Adrenal gland (tissue), 5 donors: ENCODE data around the gene ARHGAP5.

Experiments used
- POLR2A ChIP-seq, 2 donors: fragments of 450-650 bp; IDR thresholded peaks; one replicate each; pipeline ENCODE4 v1.6.1; 2017; ENCODE audit warnings: antibody characterized with exemption in 2 of 2, mild to moderate bottlenecking in 2 of 2, moderate library complexity in 1 of 2
- TF ChIP-seq, protein P1 (sequence below), 6 experiments: fragments of 450-650 bp in 4 of 6; fragments of 200-600 bp in 2 of 6; sonication (generic) in 1 of 6; IDR thresholded peaks; 1 replicate in 5 of 6; 2 replicates in 1 of 6; pipeline versions ENCODE4 v1.5.1 to v1.8.0; 2016 to 2021; ENCODE audit warnings: antibody characterized with exemption in 6 of 6, mild to moderate bottlenecking in 2 of 6, moderate library complexity in 1 of 6
- donor health status: DM: no; HTN: no; CAD: no.

DNA sequence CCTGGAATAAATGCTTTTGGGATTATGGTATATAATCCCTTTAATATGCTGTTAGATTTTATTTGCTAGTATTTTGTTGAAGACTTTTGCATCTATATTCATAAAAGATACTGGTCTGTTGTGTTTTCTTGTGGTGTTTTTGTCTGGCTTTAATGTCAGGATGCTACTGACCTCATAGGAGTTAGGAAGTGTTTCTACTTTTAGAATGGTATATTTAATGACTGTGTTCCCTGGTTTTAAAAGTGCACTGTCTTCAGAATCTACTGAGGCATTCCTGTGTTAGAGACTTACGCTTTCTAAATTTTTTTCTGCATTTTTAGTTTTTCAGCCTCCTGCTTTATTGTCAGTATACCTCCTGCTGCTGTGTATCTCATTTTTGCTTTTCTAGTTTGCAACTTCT lies 51.6 kb downstream of the ARHGAP5 start:
- TF ChIP-seq, protein P1, sequence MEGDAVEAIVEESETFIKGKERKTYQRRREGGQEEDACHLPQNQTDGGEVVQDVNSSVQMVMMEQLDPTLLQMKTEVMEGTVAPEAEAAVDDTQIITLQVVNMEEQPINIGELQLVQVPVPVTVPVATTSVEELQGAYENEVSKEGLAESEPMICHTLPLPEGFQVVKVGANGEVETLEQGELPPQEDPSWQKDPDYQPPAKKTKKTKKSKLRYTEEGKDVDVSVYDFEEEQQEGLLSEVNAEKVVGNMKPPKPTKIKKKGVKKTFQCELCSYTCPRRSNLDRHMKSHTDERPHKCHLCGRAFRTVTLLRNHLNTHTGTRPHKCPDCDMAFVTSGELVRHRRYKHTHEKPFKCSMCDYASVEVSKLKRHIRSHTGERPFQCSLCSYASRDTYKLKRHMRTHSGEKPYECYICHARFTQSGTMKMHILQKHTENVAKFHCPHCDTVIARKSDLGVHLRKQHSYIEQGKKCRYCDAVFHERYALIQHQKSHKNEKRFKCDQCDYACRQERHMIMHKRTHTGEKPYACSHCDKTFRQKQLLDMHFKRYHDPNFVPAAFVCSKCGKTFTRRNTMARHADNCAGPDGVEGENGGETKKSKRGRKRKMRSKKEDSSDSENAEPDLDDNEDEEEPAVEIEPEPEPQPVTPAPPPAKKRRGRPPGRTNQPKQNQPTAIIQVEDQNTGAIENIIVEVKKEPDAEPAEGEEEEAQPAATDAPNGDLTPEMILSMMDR (IDR thresholded peaks at IDR 0.05), result no peak
- TF ChIP-seq POLR2A (IDR thresholded peaks at IDR 0.05), result no peak
